K562 (cell line): ENCODE results near the gene C17orf75. TPM values are rescaled to one million over a fixed set of nuclear protein-coding genes. Genes with fewer than 3 reads are reported as not detected.

Source experiments
- polyA plus RNA-seq, 8 experiments: library from polyadenylated mRNA; depleted of rRNA in 4 of 8; stranded (reverse) in 5 of 8; unstranded in 3 of 8; fragments of >200 nt; fragmentation: Nextera tagmentation in 2 of 8; fragmentation: Illumina TruSeq in 1 of 8; extraction: Ambion mirVana in 2 of 8; extraction: Trizol in 1 of 8; gene quantifications; 2 replicates each; pipeline versions ENCODE4 v1.2.1 to v1.2.3, GENCODE V29; 2011 to 2014; ENCODE audit warnings: inconsistent platforms in 1 of 8, missing spikeins in 1 of 8
- total RNA-seq, 7 experiments: library from RNA; depleted of rRNA in 6 of 7; stranded (reverse); fragments of >200 nt in 6 of 7; fragmentation: Illumina TruSeq in 2 of 7; extraction: Trizol in 2 of 7; gene quantifications; 2 replicates each; pipeline versions ENCODE4 v1.2.1 to v1.2.3, GENCODE V29; 2011 to 2021; ENCODE audit warnings: low replicate concordance in 1 of 7
- TF ChIP-seq, protein P1 (sequence below), 2 experiments: fragments of 450-650 bp in 1 of 2; sonication (generic) in 1 of 2; formaldehyde crosslinking in 1 of 2; IDR thresholded peaks; 2 replicates each; pipeline versions ENCODE4 v1.7.1 to v1.9.0; 2016 to 2022; ENCODE audit warnings: inconsistent platforms in 1 of 2, mild to moderate bottlenecking in 1 of 2, missing genetic modification reagents in 1 of 2
- TF ChIP-seq, protein P2 (sequence below): IDR thresholded peaks from 3 replicates; pipeline ENCODE4 v1.6.1; 2011; ENCODE audit warnings: borderline replicate concordance, mild to moderate bottlenecking, moderate library complexity; ENCODE audit not compliant: insufficient read length; ENCODE audit errors: extremely low read depth
- TF ChIP-seq, protein P3 (sequence below), 2 experiments: fragments of 450-650 bp; conservative IDR thresholded peaks; 2 replicates each; pipeline ENCODE4 v1.6.1; 2017; ENCODE audit warnings: mild to moderate bottlenecking in 2 of 2, moderate library complexity in 2 of 2

C17orf75 gene
- total and polyA plus RNA-seq, 9 of the 15 experiments (the other 6 are each of a cell fraction or from before 2014, with no cell fraction given) = 15.5 to 55.7 (median 18.5) TPM

DNA sequence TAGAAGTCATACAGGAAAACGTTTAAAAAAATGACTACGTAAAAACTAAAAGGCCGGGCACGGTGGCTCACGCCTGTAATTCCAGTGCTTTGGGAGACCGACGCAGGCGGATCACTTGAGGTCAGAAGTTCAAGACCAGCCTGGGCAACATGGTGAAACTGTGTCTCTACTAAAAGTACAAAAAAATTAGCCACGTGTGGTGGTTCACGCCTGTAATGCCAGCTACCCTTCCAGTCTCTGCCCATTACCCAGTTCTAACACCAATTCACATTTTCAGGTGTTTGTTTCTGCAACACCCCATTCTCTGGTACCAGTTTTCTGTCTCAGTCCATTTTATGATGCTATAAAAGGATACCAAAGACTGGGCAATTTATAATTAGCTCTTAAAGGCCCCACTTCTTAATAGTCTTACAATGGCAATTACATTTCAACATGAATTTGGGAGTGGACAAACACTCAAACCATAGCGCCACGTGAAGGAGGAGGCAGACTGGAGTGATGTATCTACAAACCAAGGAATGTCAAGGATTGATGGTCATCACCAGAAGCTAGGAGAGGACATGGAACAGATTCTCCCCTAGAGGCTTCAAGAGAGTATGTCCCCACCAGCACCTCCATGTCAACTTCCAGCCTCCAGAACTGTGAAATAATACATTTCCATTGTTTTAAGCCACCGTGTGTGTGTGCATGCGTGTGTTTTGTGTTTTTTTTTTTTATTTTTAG lies 791 bp upstream of the C17orf75 start (continued):
- TF ChIP-seq, protein P1, sequence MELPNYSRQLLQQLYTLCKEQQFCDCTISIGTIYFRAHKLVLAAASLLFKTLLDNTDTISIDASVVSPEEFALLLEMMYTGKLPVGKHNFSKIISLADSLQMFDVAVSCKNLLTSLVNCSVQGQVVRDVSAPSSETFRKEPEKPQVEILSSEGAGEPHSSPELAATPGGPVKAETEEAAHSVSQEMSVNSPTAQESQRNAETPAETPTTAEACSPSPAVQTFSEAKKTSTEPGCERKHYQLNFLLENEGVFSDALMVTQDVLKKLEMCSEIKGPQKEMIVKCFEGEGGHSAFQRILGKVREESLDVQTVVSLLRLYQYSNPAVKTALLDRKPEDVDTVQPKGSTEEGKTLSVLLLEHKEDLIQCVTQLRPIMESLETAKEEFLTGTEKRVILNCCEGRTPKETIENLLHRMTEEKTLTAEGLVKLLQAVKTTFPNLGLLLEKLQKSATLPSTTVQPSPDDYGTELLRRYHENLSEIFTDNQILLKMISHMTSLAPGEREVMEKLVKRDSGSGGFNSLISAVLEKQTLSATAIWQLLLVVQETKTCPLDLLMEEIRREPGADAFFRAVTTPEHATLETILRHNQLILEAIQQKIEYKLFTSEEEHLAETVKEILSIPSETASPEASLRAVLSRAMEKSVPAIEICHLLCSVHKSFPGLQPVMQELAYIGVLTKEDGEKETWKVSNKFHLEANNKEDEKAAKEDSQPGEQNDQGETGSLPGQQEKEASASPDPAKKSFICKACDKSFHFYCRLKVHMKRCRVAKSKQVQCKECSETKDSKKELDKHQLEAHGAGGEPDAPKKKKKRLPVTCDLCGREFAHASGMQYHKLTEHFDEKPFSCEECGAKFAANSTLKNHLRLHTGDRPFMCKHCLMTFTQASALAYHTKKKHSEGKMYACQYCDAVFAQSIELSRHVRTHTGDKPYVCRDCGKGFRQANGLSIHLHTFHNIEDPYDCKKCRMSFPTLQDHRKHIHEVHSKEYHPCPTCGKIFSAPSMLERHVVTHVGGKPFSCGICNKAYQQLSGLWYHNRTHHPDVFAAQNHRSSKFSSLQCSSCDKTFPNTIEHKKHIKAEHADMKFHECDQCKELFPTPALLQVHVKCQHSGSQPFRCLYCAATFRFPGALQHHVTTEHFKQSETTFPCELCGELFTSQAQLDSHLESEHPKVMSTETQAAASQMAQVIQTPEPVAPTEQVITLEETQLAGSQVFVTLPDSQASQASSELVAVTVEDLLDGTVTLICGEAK (IDR thresholded peaks at IDR 0.05) = 0 out of 2 replicates have a peak, but pooled peaks have one; percentile 48
- TF ChIP-seq, protein P1 (CRISPR knock-in tag; IDR thresholded peaks at IDR 0.05) = no peak
- TF ChIP-seq, protein P2, sequence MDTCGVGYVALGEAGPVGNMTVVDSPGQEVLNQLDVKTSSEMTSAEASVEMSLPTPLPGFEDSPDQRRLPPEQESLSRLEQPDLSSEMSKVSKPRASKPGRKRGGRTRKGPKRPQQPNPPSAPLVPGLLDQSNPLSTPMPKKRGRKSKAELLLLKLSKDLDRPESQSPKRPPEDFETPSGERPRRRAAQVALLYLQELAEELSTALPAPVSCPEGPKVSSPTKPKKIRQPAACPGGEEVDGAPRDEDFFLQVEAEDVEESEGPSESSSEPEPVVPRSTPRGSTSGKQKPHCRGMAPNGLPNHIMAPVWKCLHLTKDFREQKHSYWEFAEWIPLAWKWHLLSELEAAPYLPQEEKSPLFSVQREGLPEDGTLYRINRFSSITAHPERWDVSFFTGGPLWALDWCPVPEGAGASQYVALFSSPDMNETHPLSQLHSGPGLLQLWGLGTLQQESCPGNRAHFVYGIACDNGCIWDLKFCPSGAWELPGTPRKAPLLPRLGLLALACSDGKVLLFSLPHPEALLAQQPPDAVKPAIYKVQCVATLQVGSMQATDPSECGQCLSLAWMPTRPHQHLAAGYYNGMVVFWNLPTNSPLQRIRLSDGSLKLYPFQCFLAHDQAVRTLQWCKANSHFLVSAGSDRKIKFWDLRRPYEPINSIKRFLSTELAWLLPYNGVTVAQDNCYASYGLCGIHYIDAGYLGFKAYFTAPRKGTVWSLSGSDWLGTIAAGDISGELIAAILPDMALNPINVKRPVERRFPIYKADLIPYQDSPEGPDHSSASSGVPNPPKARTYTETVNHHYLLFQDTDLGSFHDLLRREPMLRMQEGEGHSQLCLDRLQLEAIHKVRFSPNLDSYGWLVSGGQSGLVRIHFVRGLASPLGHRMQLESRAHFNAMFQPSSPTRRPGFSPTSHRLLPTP = peak; percentile 61
- TF ChIP-seq, protein P3, sequence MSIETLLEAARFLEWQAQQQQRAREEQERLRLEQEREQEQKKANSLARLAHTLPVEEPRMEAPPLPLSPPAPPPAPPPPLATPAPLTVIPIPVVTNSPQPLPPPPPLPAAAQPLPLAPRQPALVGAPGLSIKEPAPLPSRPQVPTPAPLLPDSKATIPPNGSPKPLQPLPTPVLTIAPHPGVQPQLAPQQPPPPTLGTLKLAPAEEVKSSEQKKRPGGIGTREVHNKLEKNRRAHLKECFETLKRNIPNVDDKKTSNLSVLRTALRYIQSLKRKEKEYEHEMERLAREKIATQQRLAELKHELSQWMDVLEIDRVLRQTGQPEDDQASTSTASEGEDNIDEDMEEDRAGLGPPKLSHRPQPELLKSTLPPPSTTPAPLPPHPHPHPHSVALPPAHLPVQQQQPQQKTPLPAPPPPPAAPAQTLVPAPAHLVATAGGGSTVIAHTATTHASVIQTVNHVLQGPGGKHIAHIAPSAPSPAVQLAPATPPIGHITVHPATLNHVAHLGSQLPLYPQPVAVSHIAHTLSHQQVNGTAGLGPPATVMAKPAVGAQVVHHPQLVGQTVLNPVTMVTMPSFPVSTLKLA (conservative IDR thresholded peaks at IDR 0.05) = 0 out of 4 replicates have a peak, but pooled peaks of 1 of the 2 experiments have one; percentile 0
